Mucosa of stomach (tissue), 1 donor: ENCODE measurements around the gene NPAS3.
"Not testable (repeated sequence)": the region's sequence is repeated elsewhere in the genome, so short reads cannot be mapped to it uniquely, and the experiment has no call there.

ENCODE experiments used
- H3K27me3 ChIP-seq: one replicate; pipeline ENCODE4 v1.7.0; 2013; ENCODE audit warnings: mild to moderate bottlenecking, low read length; ENCODE audit not compliant: control insufficient read depth, insufficient read depth
- H3K36me3 ChIP-seq: one replicate; pipeline ENCODE4 v1.7.0; 2013; ENCODE audit warnings: low read length; ENCODE audit not compliant: control insufficient read depth, insufficient read depth
- H3K4me1 ChIP-seq: one replicate; pipeline ENCODE4 v1.7.0; 2013; ENCODE audit warnings: mild to moderate bottlenecking, low read length; ENCODE audit not compliant: control insufficient read depth, insufficient read depth
- H3K4me3 ChIP-seq: one replicate; pipeline ENCODE4 v1.7.0; 2013; ENCODE audit warnings: low read length
- H3K9ac ChIP-seq: one replicate; pipeline ENCODE4 v1.7.0; 2013; ENCODE audit warnings: mild to moderate bottlenecking, low read length, moderate library complexity
- H3K9me3 ChIP-seq: one replicate; pipeline ENCODE4 v1.7.0; 2013; ENCODE audit warnings: mild to moderate bottlenecking, low read length, moderate library complexity; ENCODE audit not compliant: control insufficient read depth
- donor health status: Pancreatic carcinoma.

NPAS3 gene

GRCh38 chr14:33065634-33066033, 127.0 kb downstream of the NPAS3 start:
- H3K4me1 ChIP-seq, result no peaks in the 10 kb centered on the region
- no peaks in the 10 kb centered on the region for H3K9me3 ChIP-seq
- H3K9ac ChIP-seq, result no peak overlapping the region
- H3K27me3 ChIP-seq, result no peaks in the 10 kb centered on the region
- H3K36me3 ChIP-seq, result no peaks in the 10 kb centered on the region
- no peak overlapping the region for H3K4me3 ChIP-seq

GRCh38 chr14:33068040-33068439, 129.4 kb downstream of the NPAS3 start:
- H3K9me3 ChIP-seq, result no peaks in the 10 kb centered on the region

GRCh38 chr14:33068626-33069025, 129.9 kb downstream of the NPAS3 start:
- Histone ChIP-seq H3K4me1 (no peaks in the 10 kb centered on the region), H3K4me3 (no peak overlapping the region), H3K9ac (no peak overlapping the region), H3K9me3 (no peaks in the 10 kb centered on the region), H3K36me3 (no peaks in the 10 kb centered on the region), H3K27me3 (no peaks in the 10 kb centered on the region)

More at GRCh38 chr14:33068040-33068439, 129.4 kb downstream of the NPAS3 start:
- H3K4me3 ChIP-seq, result no peak overlapping the region
- no peaks in the 10 kb centered on the region for H3K4me1 ChIP-seq
- no peaks in the 10 kb centered on the region for H3K27me3 ChIP-seq
- no peak overlapping the region for H3K9ac ChIP-seq
- no peaks in the 10 kb centered on the region for H3K36me3 ChIP-seq

GRCh38 chr14:33070475-33070874, 131.8 kb downstream of the NPAS3 start:
- H3K4me3 ChIP-seq, result no peak overlapping the region
- no peaks in the 10 kb centered on the region for H3K36me3 ChIP-seq
- H3K9me3 ChIP-seq, result no peaks in the 10 kb centered on the region
- H3K4me1 ChIP-seq, result no peaks in the 10 kb centered on the region
- H3K27me3 ChIP-seq, result no peaks in the 10 kb centered on the region
- no peak overlapping the region for H3K9ac ChIP-seq

- Histone ChIP-seq H3K9me3 (no peaks in the 10 kb centered on the region), H3K9ac (no peak overlapping the region), H3K27me3 (no peaks in the 10 kb centered on the region), H3K4me1 (no peaks in the 10 kb centered on the region), H3K36me3 (no peaks in the 10 kb centered on the region), H3K4me3 (no peak overlapping the region)
These were observed 134.3 kb downstream of the NPAS3 start for GRCh38 chr14:33073023-33073422.

GRCh38 chr14:33081259-33081658, 142.6 kb downstream of the NPAS3 start:
- Histone ChIP-seq H3K9me3 (no peaks in the 10 kb centered on the region), H3K9ac (no peak overlapping the region), H3K4me3 (no peak overlapping the region), H3K27me3 (no peaks in the 10 kb centered on the region), H3K4me1 (no peaks in the 10 kb centered on the region), H3K36me3 (no peaks in the 10 kb centered on the region)

- H3K9me3 ChIP-seq, result no peaks in the 10 kb centered on the region
- no peaks in the 10 kb centered on the region for H3K4me1 ChIP-seq
- no peaks in the 10 kb centered on the region for H3K36me3 ChIP-seq
- no peaks in the 10 kb centered on the region for H3K27me3 ChIP-seq
- H3K4me3 ChIP-seq, result no peak overlapping the region
- no peak overlapping the region for H3K9ac ChIP-seq
These were observed 147.1 kb downstream of the NPAS3 start for GRCh38 chr14:33085799-33086198.

GRCh38 chr14:33088274-33088673, 149.6 kb downstream of the NPAS3 start:
- not testable (repeated sequence) for H3K36me3 ChIP-seq, H3K4me1 ChIP-seq, H3K27me3 ChIP-seq, H3K9me3 ChIP-seq, H3K9ac ChIP-seq, H3K4me3 ChIP-seq

GRCh38 chr14:33098016-33098415, 159.3 kb downstream of the NPAS3 start:
- Histone ChIP-seq H3K4me1 (no peaks in the 10 kb centered on the region), H3K9ac (no peak overlapping the region), H3K36me3 (no peaks in the 10 kb centered on the region), H3K27me3 (no peaks in the 10 kb centered on the region), H3K4me3 (no peak overlapping the region), H3K9me3 (no peaks in the 10 kb centered on the region)

- Histone ChIP-seq H3K9me3 (no peaks in the 10 kb centered on the region), H3K9ac (no peak overlapping the region), H3K4me3 (no peak overlapping the region), H3K36me3 (no peaks in the 10 kb centered on the region), H3K27me3 (no peaks in the 10 kb centered on the region), H3K4me1 (no peaks in the 10 kb centered on the region)
These were observed 164.8 kb downstream of the NPAS3 start for GRCh38 chr14:33103489-33103888.

GRCh38 chr14:33103966-33104365, 165.3 kb downstream of the NPAS3 start:
- Histone ChIP-seq H3K27me3 (no peaks in the 10 kb centered on the region), H3K36me3 (no peaks in the 10 kb centered on the region), H3K9me3 (no peaks in the 10 kb centered on the region), H3K4me3 (no peak overlapping the region), H3K9ac (no peak overlapping the region), H3K4me1 (no peaks in the 10 kb centered on the region)

GRCh38 chr14:33110737-33111443, 172.2 kb downstream of the NPAS3 start:
- no peaks in the 10 kb centered on the region for H3K9me3 ChIP-seq
- H3K4me1 ChIP-seq, result no peaks in the 10 kb centered on the region

GRCh38 chr14:33114331-33114730, 175.7 kb downstream of the NPAS3 start:
- no peaks in the 10 kb centered on the region for H3K36me3 ChIP-seq
- H3K9me3 ChIP-seq, result no peaks in the 10 kb centered on the region
- H3K27me3 ChIP-seq, result no peaks in the 10 kb centered on the region
- no peak overlapping the region for H3K4me3 ChIP-seq
- H3K4me1 ChIP-seq, result no peaks in the 10 kb centered on the region
- H3K9ac ChIP-seq, result no peak overlapping the region

More at GRCh38 chr14:33110737-33111443, 172.2 kb downstream of the NPAS3 start:
- no peaks in the 10 kb centered on the region for H3K27me3 ChIP-seq
- H3K9ac ChIP-seq, result no peak overlapping the region
- no peaks in the 10 kb centered on the region for H3K36me3 ChIP-seq
- no peak overlapping the region for H3K4me3 ChIP-seq
